Prostate gland (tissue), 2 donors: ENCODE measurements around the gene SLX4.

Experiments
- CTCF ChIP-seq, 4 experiments: fragments of 200-600 bp in 2 of 4; fragments of 450-650 bp in 2 of 4; sonication (generic) in 2 of 4; IDR thresholded peaks; 1 replicate in 3 of 4; 2 replicates in 1 of 4; pipeline ENCODE4 v1.5.1; 2016 to 2019; ENCODE audit warnings: antibody characterized with exemption in 4 of 4, mild to moderate bottlenecking in 2 of 4, moderate library complexity in 2 of 4
- POLR2A ChIP-seq: fragments of 450-650 bp; IDR thresholded peaks from one replicate; pipeline ENCODE4 v1.6.1; 2016; ENCODE audit warnings: antibody characterized with exemption, mild to moderate bottlenecking

- TF ChIP-seq CTCF (IDR thresholded peaks at IDR 0.05) (no peak), POLR2A (no peak)
Observed at GRCh38 chr16:3607634-3608033, 3.8 kb downstream of the SLX4 start.
